Mesothelial cell of epicardium (in vitro differentiated cells): ENCODE results near the gene CAMTA1. TPM values are rescaled to one million over a fixed set of nuclear protein-coding genes. Genes with fewer than 3 reads are reported as not detected.

Experiments
- DNase-seq, 2 experiments: peaks; one replicate each; pipeline ENCODE4 v3.0.0; 2021; ENCODE audit warnings: low spot score in 2 of 2; ENCODE audit not compliant: unreplicated experiment in 2 of 2
- H3K27ac Mint-ChIP-seq: 2 replicates; pipeline ENCODE4 v1.8.0; 2021; ENCODE audit warnings: mixed read lengths
- H3K27me3 Mint-ChIP-seq: 2 replicates; pipeline ENCODE4 v1.8.0; 2021; ENCODE audit warnings: low read depth, mixed read lengths
- H3K36me3 Mint-ChIP-seq: 2 replicates; pipeline ENCODE4 v1.8.0; 2021; ENCODE audit warnings: mixed read lengths
- H3K4me1 Mint-ChIP-seq: 2 replicates; pipeline ENCODE4 v1.8.0; 2021; ENCODE audit warnings: mixed read lengths
- H3K4me3 Mint-ChIP-seq: 2 replicates; pipeline ENCODE4 v1.8.0; 2021; ENCODE audit warnings: mild to moderate bottlenecking, moderate library complexity, mixed read lengths
- H3K9me3 Mint-ChIP-seq: 2 replicates; pipeline ENCODE4 v1.8.0; 2021; ENCODE audit warnings: mixed read lengths
- total RNA-seq: library from RNA; stranded (reverse); gene quantifications from 3 replicates; pipeline ENCODE4 v1.2.1, GENCODE V29; 2021
- TF ChIP-seq, protein P1 (sequence below): fragments of 200-600 bp; sonication (generic); IDR thresholded peaks from one replicate; pipeline ENCODE4 v1.5.0; 2021; ENCODE audit warnings: antibody characterized with exemption; ENCODE audit not compliant: unreplicated experiment

The CAMTA1 gene
- total RNA-seq, 1 donor from 2014 or later, result 70.4 TPM

DNA sequence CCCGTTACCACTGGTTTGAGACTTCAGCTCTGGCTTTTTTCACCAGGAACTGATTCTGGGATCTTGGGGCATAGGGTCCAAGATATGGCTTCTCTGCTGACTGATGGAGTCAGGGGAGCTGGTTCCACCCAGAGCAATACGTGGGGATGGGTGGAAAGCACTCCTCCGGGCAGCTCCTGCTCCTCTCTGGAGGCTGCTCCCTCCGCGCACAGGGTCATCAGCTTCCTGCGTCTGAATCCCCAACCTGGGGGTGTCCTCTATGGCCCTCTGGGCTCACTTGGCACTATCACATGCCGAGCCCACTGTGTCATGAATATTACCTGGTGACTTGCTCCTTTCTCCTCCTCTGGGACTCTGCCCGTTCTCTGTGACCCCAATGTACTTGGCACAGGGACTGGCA is 580.5 kb downstream of the CAMTA1 start:
- Mint-ChIP-seq H3K36me3 (no peaks in the 10 kb centered on the region), H3K9me3 (no peaks in the 10 kb centered on the region), H3K4me3 (no peak overlapping the region), H3K27ac (no peak overlapping the region), H3K4me1 (no peaks in the 10 kb centered on the region), H3K27me3 (peaks cover 6% of the 10 kb centered on the region)
- no peak for DNase-seq
- TF ChIP-seq, protein P1, sequence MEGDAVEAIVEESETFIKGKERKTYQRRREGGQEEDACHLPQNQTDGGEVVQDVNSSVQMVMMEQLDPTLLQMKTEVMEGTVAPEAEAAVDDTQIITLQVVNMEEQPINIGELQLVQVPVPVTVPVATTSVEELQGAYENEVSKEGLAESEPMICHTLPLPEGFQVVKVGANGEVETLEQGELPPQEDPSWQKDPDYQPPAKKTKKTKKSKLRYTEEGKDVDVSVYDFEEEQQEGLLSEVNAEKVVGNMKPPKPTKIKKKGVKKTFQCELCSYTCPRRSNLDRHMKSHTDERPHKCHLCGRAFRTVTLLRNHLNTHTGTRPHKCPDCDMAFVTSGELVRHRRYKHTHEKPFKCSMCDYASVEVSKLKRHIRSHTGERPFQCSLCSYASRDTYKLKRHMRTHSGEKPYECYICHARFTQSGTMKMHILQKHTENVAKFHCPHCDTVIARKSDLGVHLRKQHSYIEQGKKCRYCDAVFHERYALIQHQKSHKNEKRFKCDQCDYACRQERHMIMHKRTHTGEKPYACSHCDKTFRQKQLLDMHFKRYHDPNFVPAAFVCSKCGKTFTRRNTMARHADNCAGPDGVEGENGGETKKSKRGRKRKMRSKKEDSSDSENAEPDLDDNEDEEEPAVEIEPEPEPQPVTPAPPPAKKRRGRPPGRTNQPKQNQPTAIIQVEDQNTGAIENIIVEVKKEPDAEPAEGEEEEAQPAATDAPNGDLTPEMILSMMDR, result no peak

DNA sequence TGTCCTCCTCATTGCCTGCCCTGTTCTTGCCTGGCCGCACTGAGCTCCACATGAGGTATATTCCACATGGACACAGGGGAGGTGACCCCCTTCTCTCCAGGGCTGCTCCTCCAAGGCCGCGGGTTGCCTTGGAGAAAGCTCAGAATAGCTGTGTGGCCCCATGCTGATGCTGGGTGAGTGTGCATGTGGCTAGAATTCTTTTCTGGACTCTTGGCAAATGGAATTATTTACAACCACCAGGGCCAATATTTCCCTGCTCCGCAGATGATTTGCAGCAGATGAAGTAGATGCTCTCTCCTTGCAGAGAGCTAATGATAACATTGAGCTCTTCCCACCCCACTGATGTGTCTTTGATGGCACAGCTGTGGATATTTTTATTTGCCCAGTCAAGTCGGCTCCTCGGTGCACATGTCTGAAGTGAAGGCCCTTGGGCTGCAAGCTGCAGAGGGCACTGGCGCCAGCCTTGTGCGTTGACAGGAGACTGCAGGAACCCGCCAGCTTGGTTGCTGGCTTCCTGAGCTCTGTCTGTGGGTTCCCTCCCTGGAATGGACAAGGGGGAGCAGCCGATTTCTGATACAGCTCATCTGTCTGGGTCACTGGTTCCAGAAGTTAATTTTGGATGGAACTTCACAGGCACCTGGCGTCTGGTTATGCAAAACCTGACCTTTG is 581.2 kb downstream of the CAMTA1 start:
- TF ChIP-seq, protein P1, result no peak
- no peak for DNase-seq
- no peak overlapping the region for H3K4me3 Mint-ChIP-seq
- H3K36me3 Mint-ChIP-seq, result no peaks in the 10 kb centered on the region
- no peaks in the 10 kb centered on the region for H3K9me3 Mint-ChIP-seq
- no peaks in the 10 kb centered on the region for H3K4me1 Mint-ChIP-seq
- peaks cover 3% of the 10 kb centered on the region for H3K27me3 Mint-ChIP-seq
- no peak overlapping the region for H3K27ac Mint-ChIP-seq

DNA sequence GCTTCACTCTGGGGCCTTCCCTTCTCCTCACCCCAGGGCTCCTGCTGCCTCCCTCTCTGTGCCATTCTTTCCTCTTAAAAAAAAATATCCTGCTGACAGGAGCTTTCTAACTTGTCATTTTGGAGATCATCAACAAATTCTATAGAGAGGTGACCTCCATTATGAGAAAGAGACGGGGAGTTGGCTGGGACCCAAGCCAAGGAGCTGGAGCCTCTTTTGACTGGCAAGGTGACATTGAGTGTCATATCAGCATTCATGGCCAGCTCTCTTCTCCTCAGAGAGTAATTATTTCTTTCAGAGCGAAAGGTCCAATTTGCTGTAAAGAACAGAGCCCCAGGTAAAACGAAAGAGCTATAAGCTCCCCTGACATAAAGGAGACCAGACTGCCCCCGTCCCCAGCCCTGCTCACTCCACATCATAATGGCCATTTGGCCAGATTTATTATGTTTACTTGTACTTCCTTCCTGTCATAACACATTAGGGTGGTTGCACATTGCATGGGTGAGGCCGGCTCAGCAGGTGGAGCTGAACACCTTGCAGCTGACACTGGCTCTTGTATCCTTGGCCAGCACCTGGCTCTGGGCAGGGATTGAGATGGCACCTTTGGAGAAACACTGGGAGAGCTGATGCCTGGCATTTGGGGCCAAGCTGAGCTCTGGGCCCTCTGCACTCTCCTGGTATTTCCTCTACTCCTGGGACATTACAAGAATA is 581.9 kb downstream of the CAMTA1 start:
- Mint-ChIP-seq H3K9me3 (no peaks in the 10 kb centered on the region), H3K4me1 (no peaks in the 10 kb centered on the region), H3K27me3 (peaks cover 3% of the 10 kb centered on the region), H3K4me3 (no peak overlapping the region), H3K27ac (no peak overlapping the region), H3K36me3 (no peaks in the 10 kb centered on the region)
- TF ChIP-seq, protein P1, result no peak
- DNase-seq, result no peak

DNA sequence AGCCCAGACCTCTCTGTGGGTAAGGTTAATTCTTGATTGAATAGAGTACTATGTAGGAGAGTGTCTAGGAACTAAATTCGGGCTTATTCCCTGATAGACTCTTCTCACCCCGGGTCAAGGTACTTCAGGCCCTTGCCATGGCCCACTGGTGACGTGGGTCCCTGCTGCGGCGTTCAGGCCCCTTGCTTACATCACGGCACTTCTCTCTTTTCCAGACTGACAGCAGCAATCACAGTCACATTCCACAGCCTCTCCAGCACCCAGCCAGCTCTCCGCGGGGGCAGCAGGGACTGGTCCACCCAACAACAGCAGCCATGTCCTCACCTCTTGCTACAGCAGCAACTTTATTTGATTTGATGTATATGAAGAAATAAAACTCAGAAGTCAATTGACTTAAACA is 584.6 kb downstream of the CAMTA1 start:
- Mint-ChIP-seq H3K4me3 (no peak overlapping the region), H3K27ac (no peak overlapping the region), H3K9me3 (no peaks in the 10 kb centered on the region), H3K4me1 (peaks cover 2% of the 10 kb centered on the region), H3K36me3 (no peaks in the 10 kb centered on the region), H3K27me3 (no peaks in the 10 kb centered on the region)
- TF ChIP-seq, protein P1, result no peak
- DNase-seq, result no peak

DNA sequence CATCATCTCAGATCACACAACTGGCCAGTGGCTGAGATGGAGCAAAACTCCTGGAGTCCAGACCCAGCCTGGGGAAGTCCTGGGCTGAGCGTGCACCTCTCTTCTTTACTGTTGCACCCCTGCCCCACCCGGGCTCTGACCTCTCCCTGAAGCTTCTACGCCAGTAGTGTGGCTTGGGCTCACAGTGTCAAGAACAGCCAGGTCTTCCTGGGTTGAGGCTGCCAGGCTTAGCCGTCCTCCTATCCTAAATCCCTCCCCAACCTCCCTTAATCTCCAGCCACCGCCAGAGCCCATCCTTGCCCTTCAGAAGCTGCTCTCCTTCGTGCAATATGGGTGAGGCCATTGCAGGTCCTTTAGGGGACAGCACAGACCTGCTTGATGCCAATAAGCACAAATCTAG is 586.7 kb downstream of the CAMTA1 start:
- no peak for DNase-seq
- Mint-ChIP-seq H3K9me3 (no peaks in the 10 kb centered on the region), H3K27me3 (no peaks in the 10 kb centered on the region), H3K4me1 (peaks cover 2% of the 10 kb centered on the region), H3K36me3 (no peaks in the 10 kb centered on the region), H3K27ac (no peak overlapping the region), H3K4me3 (no peak overlapping the region)
- TF ChIP-seq, protein P1, result no peak
